Transverse colon (tissue), 4 donors: Measurements from ENCODE around the gene B3GALT4. TPM values are rescaled to one million over a fixed set of nuclear protein-coding genes. Genes with fewer than 3 reads are reported as not detected.

Source experiments
- DNase-seq: peaks from one replicate; pipeline ENCODE4 v3.0.0-alpha.2; 2019
- H3K27ac ChIP-seq, 4 donors: fragments of 200-600 bp; sonication (generic); 2 replicates each; pipeline ENCODE4 v1.5.1; 2016 to 2018; ENCODE audit warnings: inconsistent platforms in 4 of 4
- H3K27me3 ChIP-seq: fragments of 200-600 bp; sonication (generic); 2 replicates; pipeline ENCODE4 v1.5.1; 2017; ENCODE audit warnings: inconsistent platforms
- H3K36me3 ChIP-seq, 4 donors: fragments of 200-600 bp; sonication (generic); 2 replicates each; pipeline ENCODE4 v1.5.1; 2017 to 2019; ENCODE audit warnings: inconsistent platforms in 4 of 4
- H3K4me1 ChIP-seq, 4 donors: fragments of 200-600 bp; sonication (generic); 2 replicates each; pipeline ENCODE4 v1.5.1; 2017 to 2020; ENCODE audit warnings: inconsistent platforms in 4 of 4
- H3K4me3 ChIP-seq, 4 donors: fragments of 200-600 bp; sonication (generic); 1 replicate in 1 of 4; 2 replicates in 3 of 4; pipeline versions ENCODE4 v1.5.1 to v1.6.1; 2017 to 2019; ENCODE audit warnings: inconsistent platforms in 4 of 4
- H3K9me3 ChIP-seq, 2 donors: fragments of 200-600 bp; sonication (generic); 2 replicates each; pipeline ENCODE4 v1.5.1; 2017 to 2019; ENCODE audit warnings: inconsistent platforms in 2 of 2
- CTCF ChIP-seq, 5 experiments: fragments of 200-600 bp in 3 of 5; fragments of 450-650 bp in 2 of 5; sonication (generic) in 3 of 5; IDR thresholded peaks; 1 replicate in 2 of 5; 2 replicates in 3 of 5; pipeline ENCODE4 v1.5.1; 2016 to 2017; ENCODE audit warnings: antibody characterized with exemption in 5 of 5, inconsistent platforms in 3 of 5, mild to moderate bottlenecking in 2 of 5, moderate library complexity in 1 of 5
- EP300 ChIP-seq: sonication (generic); formaldehyde crosslinking; IDR thresholded peaks from one replicate; pipeline ENCODE4 v1.6.1; 2017; ENCODE audit warnings: antibody characterized with exemption, low read depth
- POLR2A ChIP-seq: fragments of 450-650 bp; IDR thresholded peaks from one replicate; pipeline ENCODE4 v1.6.1; 2016; ENCODE audit warnings: antibody characterized with exemption, mild to moderate bottlenecking, moderate library complexity
- POLR2AphosphoS5 ChIP-seq, 3 donors: sonication (generic); formaldehyde crosslinking; IDR thresholded peaks; one replicate each; pipeline ENCODE4 v1.6.1; 2016; ENCODE audit warnings: antibody characterized with exemption in 3 of 3
- WGBS, 2 donors: methylation state at CpG; one replicate each; pipeline ENCODE4 v1.1.5; 2018; ENCODE audit warnings: low coverage in 1 of 2; 5-methylcytosine and 5-hydroxymethylcytosine counted together
- in situ Hi-C, 4 donors: fragments of 200-750 bp; cut with MboI; loops; one replicate each; pipeline versions ENCODE4 v1.15.0 to v1.15.1; 2017; ENCODE audit warnings: low sequenced_read_pairs in 3 of 4, low pct_ligation_motif_present in 1 of 4, low pct_unique_long_range_greater_than_20kb in 1 of 4
- intact Hi-C: fragments of 100-400 bp; cut with DNase I; formaldehyde crosslinking; loops from one replicate; pipeline ENCODE4 v1.15.1; 2023; ENCODE audit warnings: low total_unique reads
- total RNA-seq, 4 donors: library from RNA; depleted of rRNA; stranded (reverse); fragments of >200 nt; gene quantifications; one replicate each; pipeline ENCODE4 v1.1.0, GENCODE V29; 2016

Gene B3GALT4
- total RNA-seq, 4 donors from 2014 or later: 39.4 to 49.0 (median 41.8) TPM

DNA sequence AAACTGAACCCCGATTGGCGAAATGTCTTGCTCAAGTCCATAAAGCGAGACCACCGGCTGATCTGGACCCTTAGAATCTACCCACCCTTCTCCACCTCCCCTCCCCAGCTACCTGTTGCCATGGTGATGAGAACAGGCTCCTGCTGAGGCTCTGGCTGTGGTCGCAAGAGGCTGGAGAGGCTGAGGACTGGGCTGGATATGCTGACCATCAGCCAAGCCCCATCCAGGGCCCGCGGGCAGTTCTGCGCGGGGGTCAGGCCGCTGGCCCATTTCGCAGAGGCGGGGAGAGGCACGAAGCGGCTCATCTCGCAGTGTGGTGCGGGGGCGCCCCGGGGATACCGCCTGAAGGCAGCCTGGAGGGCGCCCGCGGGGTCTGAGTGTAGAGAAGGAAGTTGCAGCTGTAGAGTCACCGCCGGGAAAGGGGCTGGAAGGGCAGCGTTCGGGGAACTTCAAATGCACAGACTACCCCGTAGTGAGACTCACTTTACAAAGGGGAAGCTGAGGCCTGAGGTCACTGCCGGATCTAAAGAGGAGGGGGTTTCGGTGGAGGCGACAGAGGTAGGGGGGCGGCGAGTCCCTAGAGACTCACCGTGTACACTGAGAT is 36.3 kb downstream of the B3GALT4 start:
- H3K4me1 ChIP-seq: peaks cover 18 to 47% (median 32%) of the 10 kb centered on the region in 4 donors
- peak; percentile 63 for DNase-seq

DNA sequence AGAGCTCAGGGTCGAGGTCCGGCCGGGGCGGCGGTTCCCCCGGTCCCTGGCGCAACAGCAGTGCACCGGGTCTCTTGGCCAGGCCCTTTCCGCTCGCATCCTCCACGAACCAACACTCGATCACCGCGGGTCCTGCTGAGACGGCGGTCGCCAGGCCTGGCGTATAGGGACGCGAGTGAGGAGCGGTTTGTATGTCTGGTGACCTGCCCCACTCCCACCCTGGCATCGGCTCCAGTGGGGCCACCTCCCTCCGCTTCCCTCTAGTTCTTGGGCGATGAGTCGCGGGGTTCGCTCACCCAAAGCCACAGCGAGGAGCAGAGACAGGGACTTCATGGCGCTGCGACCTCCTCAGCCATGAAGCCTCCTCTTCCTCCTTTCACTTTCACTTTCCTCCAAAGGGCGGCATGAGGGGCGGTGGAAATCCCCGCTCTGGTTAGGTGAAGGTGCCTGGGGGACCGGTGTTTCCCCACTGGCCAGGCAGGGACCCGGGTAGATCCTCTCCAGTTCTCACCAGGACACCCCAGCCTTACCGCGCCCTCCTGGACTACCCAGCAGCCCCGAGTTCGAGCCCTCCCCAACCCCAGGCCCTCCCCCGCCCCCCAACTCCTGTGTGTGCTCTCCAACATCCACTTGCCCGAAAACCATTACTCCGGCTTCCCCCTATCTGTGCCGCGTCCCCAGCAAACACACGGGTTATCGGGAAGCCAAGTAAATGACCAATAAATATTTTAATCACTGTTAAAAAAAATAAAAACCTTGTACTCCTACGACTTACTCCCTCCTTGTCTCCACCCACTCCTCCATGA is 37.0 kb downstream of the B3GALT4 start, which contains the start of gene TAPBP:
Gene TAPBP, minus strand, starts transcription at position 370 of the 806 bp plus-strand sequence. Its CDS starts 37 bp downstream, at position 333.
- Histone ChIP-seq H3K36me3 (peaks cover 0 to 11% (median 0%) of the 10 kb centered on the region in 4 donors), H3K4me3 (peak within 1 kb of the TSS; percentile 52 to 94 (median 71)), H3K27ac (peak within 1 kb of the TSS; percentile 95 to 99 (median 98)), H3K9me3 (no peaks in the 10 kb centered on the region), H3K27me3 (no peaks in the 10 kb centered on the region), H3K4me1 (peaks cover 23 to 54% (median 39%) of the 10 kb centered on the region in 4 donors)
- peak; percentile 77 for DNase-seq
- TF ChIP-seq EP300 (no peak), POLR2A (peak; percentile 76), POLR2AphosphoS5 (IDR thresholded peaks at IDR 0.05) (peak; percentile 73 to 88 (median 86)), CTCF (IDR thresholded peaks at IDR 0.05) (no peak)
- WGBS, 2 donors: 0% methylated on average over 1 to 45 of the region's 47 CpGs
- intact Hi-C loops: loop anchor here (10.0 kb wide), 1 partner anchor 101 kb away; the partner anchor contains the start of genes CUTA and PHF1
- in situ Hi-C loops: no loop called here

More for the DNA sequence above, 36.3 kb downstream of the B3GALT4 start:
- Histone ChIP-seq H3K27ac (peak overlapping the region; percentile 95 to 99 (median 98)), H3K36me3 (peaks cover 0 to 13% (median 0%) of the 10 kb centered on the region in 4 donors), H3K9me3 (no peaks in the 10 kb centered on the region), H3K4me3 (peak overlapping the region; percentile 52 to 94 (median 71)), H3K27me3 (no peaks in the 10 kb centered on the region)
- in situ Hi-C loops (no loop called here), intact Hi-C loops (loop anchor here (10.0 kb wide), 1 partner anchor 102 kb away; the partner anchor contains the start of genes CUTA and PHF1)
- TF ChIP-seq EP300 (no peak), POLR2A (no peak), CTCF (IDR thresholded peaks at IDR 0.05) (no peak), POLR2AphosphoS5 (IDR thresholded peaks at IDR 0.05) (peak in 1 of 3 donors; percentile 17)
- WGBS, 2 donors: 0 to 2% methylated on average over 6 to 33 of the region's 33 CpGs

- H3K4me3 ChIP-seq: peak overlapping the region; percentile 52 to 94 (median 71)
- intact Hi-C loops: loop anchor here (10.0 kb wide), 1 partner anchor 100 kb away; the partner anchor contains the start of genes CUTA and PHF1
- DNase-seq: peak; percentile 76
- in situ Hi-C loops: no loop called here
- H3K9me3 ChIP-seq: no peaks in the 10 kb centered on the region
- 0 to 3% methylated on average over 2 to 10 of the region's 10 CpGs for WGBS, 2 donors
- H3K27ac ChIP-seq: peak overlapping the region; percentile 95 to 99 (median 98)
- H3K27me3 ChIP-seq: no peaks in the 10 kb centered on the region
- TF ChIP-seq CTCF (IDR thresholded peaks at IDR 0.05): no peak
- TF ChIP-seq POLR2AphosphoS5 (IDR thresholded peaks at IDR 0.05): peak in 1 of 3 donors; percentile 54
- no peak for TF ChIP-seq POLR2A
- peak; percentile 38 for TF ChIP-seq EP300
- peaks cover 0 to 17% (median 3%) of the 10 kb centered on the region in 4 donors for H3K36me3 ChIP-seq
- H3K4me1 ChIP-seq: peaks cover 23 to 60% (median 45%) of the 10 kb centered on the region in 4 donors
These were observed 37.6 kb downstream of the B3GALT4 start for GRCh38 chr6:33314515-33314942.
